RWPE1 (cell line): ENCODE results near the gene KLF13.

Experiments
- CTCF ChIA-PET: fragments of 350-600 bp; sonication (Branson Sonifier 250); formaldehyde crosslinking; extraction: SDS; loops from one replicate; lab custom pipeline; 2021; lab: Yijun Ruan, JAX
- POLR2A ChIA-PET: fragments of 400-600 bp; formaldehyde crosslinking; extraction: SDS; loops from one replicate; lab custom pipeline; 2020; ENCODE audit warnings: antibody characterized with exemption; ENCODE audit not compliant: low non-redundant PET; lab: Yijun Ruan, JAX
- DNase-seq: peaks from one replicate; pipeline ENCODE4 v3.0.0; 2012; ENCODE audit warnings: low spot score
- H3K27ac ChIP-seq: fragments of 450-650 bp; 2 replicates; pipeline ENCODE4 v1.5.1; 2017
- TF ChIP-seq, protein P1 (sequence below): fragments of 450-650 bp; conservative IDR thresholded peaks from 2 replicates; pipeline ENCODE4 v1.5.1; 2017; ENCODE audit warnings: low read depth, mild to moderate bottlenecking

The KLF13 gene

DNA sequence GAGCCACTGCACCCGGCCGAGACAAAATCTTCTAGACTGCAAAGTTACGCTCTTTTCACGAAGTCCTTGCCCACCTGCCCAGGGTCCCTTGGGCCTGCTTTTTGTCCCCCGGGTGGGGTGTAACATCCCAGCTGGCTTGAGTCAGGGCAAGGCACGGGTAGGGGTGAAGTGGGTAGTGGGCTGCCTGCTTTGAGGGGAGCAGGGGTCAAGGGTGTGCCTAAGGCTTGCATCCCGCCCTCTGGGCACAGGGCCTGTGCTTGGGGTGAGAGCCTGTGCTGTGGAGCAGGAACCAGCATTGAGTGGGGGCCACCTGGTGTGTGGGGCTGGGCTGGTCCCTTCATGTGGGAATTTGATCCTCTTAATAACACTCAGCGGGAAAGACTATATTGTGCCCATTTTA, 74.6 kb downstream of the KLF13 start:
- CTCF ChIA-PET: no interaction called here
- POLR2A ChIA-PET: no interaction called here
- H3K27ac ChIP-seq: no peak overlapping the region; the same call in 1 of the 2 replicates
- TF ChIP-seq, protein P1, sequence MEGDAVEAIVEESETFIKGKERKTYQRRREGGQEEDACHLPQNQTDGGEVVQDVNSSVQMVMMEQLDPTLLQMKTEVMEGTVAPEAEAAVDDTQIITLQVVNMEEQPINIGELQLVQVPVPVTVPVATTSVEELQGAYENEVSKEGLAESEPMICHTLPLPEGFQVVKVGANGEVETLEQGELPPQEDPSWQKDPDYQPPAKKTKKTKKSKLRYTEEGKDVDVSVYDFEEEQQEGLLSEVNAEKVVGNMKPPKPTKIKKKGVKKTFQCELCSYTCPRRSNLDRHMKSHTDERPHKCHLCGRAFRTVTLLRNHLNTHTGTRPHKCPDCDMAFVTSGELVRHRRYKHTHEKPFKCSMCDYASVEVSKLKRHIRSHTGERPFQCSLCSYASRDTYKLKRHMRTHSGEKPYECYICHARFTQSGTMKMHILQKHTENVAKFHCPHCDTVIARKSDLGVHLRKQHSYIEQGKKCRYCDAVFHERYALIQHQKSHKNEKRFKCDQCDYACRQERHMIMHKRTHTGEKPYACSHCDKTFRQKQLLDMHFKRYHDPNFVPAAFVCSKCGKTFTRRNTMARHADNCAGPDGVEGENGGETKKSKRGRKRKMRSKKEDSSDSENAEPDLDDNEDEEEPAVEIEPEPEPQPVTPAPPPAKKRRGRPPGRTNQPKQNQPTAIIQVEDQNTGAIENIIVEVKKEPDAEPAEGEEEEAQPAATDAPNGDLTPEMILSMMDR: no peak
- no peak for DNase-seq

DNA sequence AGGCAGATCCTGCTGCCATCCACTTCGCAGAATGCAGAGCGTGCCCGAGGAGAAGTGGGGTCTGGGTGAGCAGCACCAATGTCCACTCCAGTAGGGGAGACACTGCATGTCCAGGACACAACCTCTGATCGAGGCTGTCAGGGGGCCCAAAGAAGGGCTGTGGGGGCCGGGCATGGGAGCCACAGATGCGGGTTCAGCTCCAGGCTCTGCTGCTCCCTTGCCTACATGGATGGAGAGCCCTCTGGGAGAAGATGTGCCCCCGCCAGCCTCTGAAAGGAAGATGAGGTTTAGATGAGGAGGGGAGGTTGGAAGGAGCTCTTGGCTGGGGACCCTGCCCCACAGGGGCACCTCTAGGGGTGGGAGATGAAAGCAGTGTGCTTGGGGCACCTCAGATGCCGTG, 75.4 kb downstream of the KLF13 start:
- TF ChIP-seq, protein P1: no peak
- DNase-seq: no peak
- H3K27ac ChIP-seq: peak overlapping the region; percentile 13
- ChIA-PET CTCF (no interaction called here), POLR2A (no interaction called here)

DNA sequence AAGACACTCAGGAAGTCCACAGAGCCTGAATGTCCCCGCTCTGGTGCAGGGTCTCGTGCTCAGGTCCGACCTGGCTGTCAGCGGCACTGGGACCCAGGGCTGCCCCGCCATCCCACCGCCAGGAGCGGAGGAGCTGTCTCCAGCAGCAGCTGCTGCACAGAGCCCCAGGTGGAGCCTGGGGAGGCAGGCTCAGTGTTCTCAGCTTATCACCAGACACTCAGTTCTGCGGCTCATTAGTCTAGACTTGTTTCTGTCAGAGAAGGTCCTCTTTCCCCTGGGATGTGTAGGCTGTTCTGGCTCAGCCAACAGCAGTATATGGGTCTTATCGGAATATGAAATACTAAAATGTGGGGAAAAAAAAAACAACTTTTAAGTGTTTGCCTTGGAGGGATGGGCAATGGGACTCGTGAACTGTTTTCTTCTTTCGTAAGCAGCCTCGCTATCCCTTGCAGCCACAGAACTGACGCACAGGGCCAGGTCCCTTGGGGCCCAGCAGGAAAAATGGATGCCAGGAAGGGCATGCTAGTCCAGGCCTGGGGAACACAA, 75.9 kb downstream of the KLF13 start:
- TF ChIP-seq, protein P1: no peak
- peak overlapping the region; percentile 13 for H3K27ac ChIP-seq
- no peak for DNase-seq
- ChIA-PET CTCF (no interaction called here), POLR2A (no interaction called here)

DNA sequence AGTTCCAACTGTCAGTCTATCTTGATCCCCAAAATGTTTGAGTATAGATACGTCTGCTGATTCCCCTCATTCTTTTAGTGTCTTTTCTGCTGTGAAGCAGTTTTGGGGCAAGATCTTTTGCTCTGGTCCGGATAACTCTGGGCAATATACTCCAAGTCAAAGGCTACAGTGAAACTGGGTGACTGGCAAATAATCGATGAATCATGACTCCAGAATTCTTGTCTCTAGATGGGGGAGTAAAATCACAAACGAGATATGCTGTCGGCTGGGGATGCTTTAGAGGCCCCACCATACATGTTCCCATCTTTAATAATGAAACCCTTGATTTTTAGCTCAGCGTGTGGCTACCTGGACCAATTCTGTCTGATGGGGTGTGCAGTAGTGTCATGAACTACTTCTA, 76.5 kb downstream of the KLF13 start:
- H3K27ac ChIP-seq: peak overlapping the region; percentile 13; the same call in 1 of the 2 replicates
- DNase-seq: no peak
- POLR2A ChIA-PET: no interaction called here
- CTCF ChIA-PET: no interaction called here
- TF ChIP-seq, protein P1: no peak

DNA sequence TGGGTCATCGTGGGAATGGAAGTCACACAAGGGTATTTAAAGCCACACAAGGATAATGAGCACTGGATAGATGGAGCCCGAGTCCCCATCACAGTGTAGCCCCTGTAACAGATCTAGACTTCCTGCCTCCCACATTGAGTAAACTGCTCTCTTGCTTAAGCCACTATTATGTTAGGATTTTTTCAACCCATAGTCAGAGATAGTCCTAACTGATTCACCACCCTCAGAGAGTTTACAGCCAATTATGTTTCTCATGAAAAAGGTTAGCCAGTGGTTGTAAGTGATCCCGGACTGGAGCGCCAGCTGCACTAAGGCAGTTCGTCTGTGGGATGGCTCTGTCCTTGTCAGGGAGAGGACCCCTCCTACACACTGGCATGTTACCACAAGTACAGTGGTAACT, 77.0 kb downstream of the KLF13 start:
- H3K27ac ChIP-seq: no peak overlapping the region
- ChIA-PET CTCF (no interaction called here), POLR2A (no interaction called here)
- TF ChIP-seq, protein P1: no peak
- DNase-seq: no peak

DNA sequence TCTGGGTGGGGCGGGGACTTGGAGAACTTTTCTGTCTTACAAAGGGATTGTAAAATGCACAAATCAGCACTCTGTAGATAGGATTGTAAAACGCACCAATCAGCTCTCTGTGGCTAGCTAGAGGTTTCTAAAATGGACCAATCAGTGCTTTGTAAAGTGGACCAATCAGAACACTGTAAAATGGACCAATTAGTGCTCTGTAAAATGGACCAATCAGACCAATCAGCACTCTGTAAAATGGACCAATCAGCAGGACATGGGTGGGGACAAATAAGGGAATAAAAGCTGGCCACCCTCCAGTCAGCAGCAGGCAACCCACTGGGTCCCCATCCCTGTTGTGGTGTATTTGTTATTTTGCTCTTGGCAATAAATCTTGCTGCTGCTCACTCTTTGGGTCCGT, 77.7 kb downstream of the KLF13 start:
- CTCF ChIA-PET: no interaction called here

More for the DNA sequence above, 77.7 kb downstream of the KLF13 start:
- H3K27ac ChIP-seq: no peak overlapping the region
- TF ChIP-seq, protein P1: no peak
- POLR2A ChIA-PET: no interaction called here
- DNase-seq: no peak
